Rectal smooth muscle tissue (tissue), 1 donor: Measurements from ENCODE around the gene MRFAP1.

Source experiments
- H3K27ac ChIP-seq: one replicate; pipeline ENCODE4 v1.7.0; 2013; ENCODE audit warnings: low read depth, low read length, inconsistent platforms
- H3K27me3 ChIP-seq: one replicate; pipeline ENCODE4 v1.7.0; 2013; ENCODE audit warnings: low read length; ENCODE audit not compliant: control insufficient read depth, insufficient read depth
- H3K36me3 ChIP-seq: one replicate; pipeline ENCODE4 v1.7.0; 2013; ENCODE audit warnings: low read length; ENCODE audit not compliant: control insufficient read depth, insufficient read depth
- H3K4me1 ChIP-seq: one replicate; pipeline ENCODE4 v1.7.0; 2013; ENCODE audit warnings: low read length; ENCODE audit not compliant: control insufficient read depth, insufficient read depth
- H3K4me3 ChIP-seq: one replicate; pipeline ENCODE4 v1.7.0; 2013; ENCODE audit warnings: low read length
- H3K9ac ChIP-seq: one replicate; pipeline ENCODE4 v1.7.0; 2013; ENCODE audit warnings: low read length

MRFAP1 gene

DNA sequence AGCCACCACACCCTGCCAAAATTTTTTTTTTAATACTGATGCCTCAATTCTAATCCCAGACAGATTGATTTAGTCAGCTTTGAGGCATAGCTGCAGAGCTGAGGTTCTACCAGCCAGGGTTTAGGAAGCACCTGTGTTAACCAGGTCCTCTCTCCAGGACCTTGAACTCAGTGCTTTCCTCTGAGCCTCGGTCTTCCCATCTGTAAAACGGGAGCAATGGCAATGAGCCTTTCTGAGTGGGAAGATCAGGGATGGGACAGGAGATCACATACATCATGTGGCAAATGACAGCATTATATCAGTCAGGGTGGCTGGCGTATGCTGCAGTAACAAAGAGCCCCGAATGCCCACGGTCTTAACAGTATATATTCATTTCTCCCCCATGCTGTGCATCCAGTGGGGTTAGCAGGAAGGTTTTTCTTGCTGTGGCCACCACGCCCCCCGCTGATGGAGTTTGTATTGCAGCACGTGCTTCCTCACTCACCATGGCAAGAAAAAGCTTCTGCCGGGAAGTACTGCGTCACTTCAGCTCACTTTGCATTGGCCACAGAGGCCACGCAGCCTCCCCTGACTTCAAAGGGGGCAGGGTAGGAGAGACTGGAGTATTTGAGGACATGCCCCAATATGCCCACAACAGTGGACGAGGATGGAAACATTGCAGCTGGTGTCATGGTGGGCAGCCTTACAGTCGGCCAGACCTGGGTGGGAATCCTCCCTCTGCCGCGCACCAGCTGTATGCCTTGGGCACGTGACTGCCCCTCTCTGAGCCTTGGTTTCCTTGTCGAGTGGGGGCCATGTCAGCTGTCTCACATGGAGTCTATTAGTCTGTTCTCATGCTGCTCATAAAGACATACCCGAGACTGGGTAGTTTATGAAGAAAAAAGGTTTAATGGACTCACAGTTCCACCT is 24.1 kb upstream of the MRFAP1 start:
- Histone ChIP-seq H3K27me3 (no peaks in the 10 kb centered on the region), H3K4me1 (no peaks in the 10 kb centered on the region), H3K9ac (no peak overlapping the region), H3K27ac (no peak overlapping the region), H3K36me3 (peaks cover 20% of the 10 kb centered on the region), H3K4me3 (no peak overlapping the region)

GRCh38 chr4:6617246-6617645 is 23.2 kb upstream of the MRFAP1 start:
- Histone ChIP-seq H3K9ac (no peak overlapping the region), H3K36me3 (peaks cover 20% of the 10 kb centered on the region), H3K4me3 (no peak overlapping the region), H3K27ac (no peak overlapping the region), H3K4me1 (no peaks in the 10 kb centered on the region), H3K27me3 (no peaks in the 10 kb centered on the region)

DNA sequence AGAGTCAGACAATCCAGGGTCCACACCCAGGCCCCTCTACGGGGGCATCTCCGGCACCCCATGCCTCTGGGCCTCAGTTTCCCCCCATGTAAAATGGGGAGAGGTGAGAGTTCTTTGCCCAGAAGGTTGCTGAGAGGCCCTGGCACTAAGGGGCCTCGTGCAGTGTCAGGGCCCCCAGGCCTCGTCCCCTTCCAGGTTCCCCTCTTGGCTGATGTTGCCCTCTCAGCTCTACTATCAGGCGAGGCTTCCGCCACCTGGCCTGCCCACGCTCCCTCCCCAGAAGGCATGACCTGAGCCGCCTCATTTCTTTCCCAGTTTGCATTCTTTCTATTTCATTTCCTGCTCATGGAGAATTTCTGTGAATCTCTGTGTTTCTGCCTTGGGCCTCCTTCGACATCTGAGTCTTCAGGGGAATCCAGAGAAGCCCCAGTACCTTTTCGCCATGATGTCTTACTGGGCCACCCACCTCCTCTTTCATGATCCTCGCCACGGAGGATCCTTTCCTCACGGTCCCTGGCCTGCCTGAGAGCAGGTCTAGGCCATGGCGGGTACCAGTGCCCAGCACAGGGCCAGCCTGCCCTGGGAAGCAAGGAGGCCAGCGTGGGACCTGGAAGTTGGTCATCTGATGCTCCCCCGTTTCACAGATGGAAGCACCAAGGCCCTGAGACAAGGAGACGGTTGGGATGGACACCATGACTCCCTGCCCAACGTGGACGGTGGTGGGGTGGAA is 21.9 kb upstream of the MRFAP1 start:
- H3K36me3 ChIP-seq: peaks cover 17% of the 10 kb centered on the region
- no peaks in the 10 kb centered on the region for H3K27me3 ChIP-seq
- no peak overlapping the region for H3K9ac ChIP-seq
- H3K4me3 ChIP-seq: no peak overlapping the region
- no peak overlapping the region for H3K27ac ChIP-seq
- no peaks in the 10 kb centered on the region for H3K4me1 ChIP-seq

DNA sequence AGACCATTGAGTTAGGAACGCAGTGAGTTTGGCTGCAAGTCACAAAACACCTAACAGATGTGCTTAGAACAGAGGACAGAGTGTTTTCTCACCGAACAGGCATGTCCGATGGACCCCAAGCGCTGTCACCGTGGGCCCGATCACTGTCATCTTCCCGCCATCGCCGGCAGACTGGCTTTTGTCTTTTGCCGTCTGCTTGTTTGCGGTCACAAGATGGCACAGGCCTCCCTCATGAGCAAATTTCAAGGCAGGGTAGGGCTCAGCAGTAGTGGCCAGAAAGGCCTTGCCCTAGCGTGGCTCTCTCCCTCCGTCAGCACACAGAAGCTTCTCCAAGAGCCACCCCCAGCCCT is 21.4 kb upstream of the MRFAP1 start:
- Histone ChIP-seq H3K27me3 (no peaks in the 10 kb centered on the region), H3K36me3 (peaks cover 15% of the 10 kb centered on the region), H3K27ac (no peak overlapping the region), H3K4me3 (no peak overlapping the region), H3K4me1 (no peaks in the 10 kb centered on the region), H3K9ac (no peak overlapping the region)

- H3K36me3 ChIP-seq: peaks cover 12% of the 10 kb centered on the region
- H3K27ac ChIP-seq: no peak overlapping the region
- H3K4me1 ChIP-seq: no peaks in the 10 kb centered on the region
- H3K4me3 ChIP-seq: no peak overlapping the region
- H3K9ac ChIP-seq: no peak overlapping the region
- no peaks in the 10 kb centered on the region for H3K27me3 ChIP-seq
Measured at GRCh38 chr4:6619466-6620255, 20.8 kb upstream of the MRFAP1 start.

GRCh38 chr4:6620296-6620695 is 20.2 kb upstream of the MRFAP1 start:
- Histone ChIP-seq H3K27me3 (no peaks in the 10 kb centered on the region), H3K4me3 (no peak overlapping the region), H3K4me1 (no peaks in the 10 kb centered on the region), H3K27ac (no peak overlapping the region), H3K9ac (no peak overlapping the region), H3K36me3 (peaks cover 12% of the 10 kb centered on the region)

DNA sequence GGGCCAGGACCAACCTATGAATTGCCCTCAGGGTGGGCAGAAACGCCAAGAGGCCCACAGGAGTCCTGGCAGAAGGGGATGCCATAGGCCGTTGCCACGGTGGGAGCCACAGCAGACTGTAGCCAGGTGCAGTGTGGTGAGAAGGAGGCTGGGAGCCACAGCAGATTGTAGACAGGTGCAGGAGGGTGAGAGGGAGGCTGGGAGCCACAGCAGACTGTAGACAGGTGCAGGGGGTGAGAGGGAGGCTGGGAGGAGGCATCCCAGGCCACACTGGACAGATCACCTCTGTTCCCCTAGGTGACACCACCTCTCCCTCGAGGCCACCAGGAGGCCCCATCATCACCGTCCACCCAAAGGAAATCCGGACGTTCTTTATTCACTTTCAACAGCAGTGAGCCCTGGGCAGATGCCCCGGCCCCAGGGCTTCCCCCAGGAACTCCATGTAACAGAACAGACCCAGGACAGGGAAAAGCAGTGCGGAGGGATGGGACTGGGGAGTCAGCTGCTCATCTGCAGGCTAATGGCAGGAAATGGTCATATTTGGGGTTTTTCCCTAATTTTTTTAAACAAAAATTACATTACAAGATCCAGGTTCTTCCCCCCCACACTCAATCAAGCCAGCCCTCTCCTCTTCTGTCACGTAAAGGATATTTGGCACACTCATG is 19.5 kb upstream of the MRFAP1 start:
- no peaks in the 10 kb centered on the region for H3K27me3 ChIP-seq
- no peaks in the 10 kb centered on the region for H3K4me1 ChIP-seq
- H3K9ac ChIP-seq: no peak overlapping the region
- H3K27ac ChIP-seq: no peak overlapping the region
- peaks cover 12% of the 10 kb centered on the region for H3K36me3 ChIP-seq
- H3K4me3 ChIP-seq: no peak overlapping the region

DNA sequence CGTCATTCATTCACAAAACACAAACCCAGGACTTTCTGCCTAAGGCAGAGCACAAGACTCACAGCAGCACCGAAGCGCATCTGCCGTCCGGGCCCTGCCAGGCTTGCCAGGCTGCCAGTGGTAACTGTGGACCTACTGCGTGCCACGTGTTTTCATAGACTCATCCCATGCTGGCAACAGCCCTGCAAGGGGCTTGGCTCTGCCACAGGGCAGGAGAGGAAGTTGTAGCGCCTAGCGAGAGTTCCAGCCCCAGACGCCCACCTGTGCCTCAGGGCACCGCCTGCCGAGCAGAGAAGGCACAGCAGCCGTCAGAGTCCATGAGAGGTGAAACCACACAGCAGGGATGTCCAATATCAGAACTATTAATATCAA is 18.9 kb upstream of the MRFAP1 start:
- H3K27me3 ChIP-seq: no peaks in the 10 kb centered on the region

GRCh38 chr4:6622744-6623143 is 17.7 kb upstream of the MRFAP1 start:
- H3K4me3 ChIP-seq: no peak overlapping the region
- peaks cover 8% of the 10 kb centered on the region for H3K36me3 ChIP-seq
- H3K4me1 ChIP-seq: no peaks in the 10 kb centered on the region
- H3K27me3 ChIP-seq: no peaks in the 10 kb centered on the region
- H3K27ac ChIP-seq: no peak overlapping the region
- no peak overlapping the region for H3K9ac ChIP-seq

More for the DNA sequence above, 18.9 kb upstream of the MRFAP1 start:
- H3K4me3 ChIP-seq: no peak overlapping the region
- no peak overlapping the region for H3K9ac ChIP-seq
- peaks cover 8% of the 10 kb centered on the region for H3K36me3 ChIP-seq
- no peaks in the 10 kb centered on the region for H3K4me1 ChIP-seq
- H3K27ac ChIP-seq: no peak overlapping the region

GRCh38 chr4:6625256-6625655 is 15.2 kb upstream of the MRFAP1 start:
- Histone ChIP-seq H3K9ac (no peak overlapping the region), H3K27me3 (no peaks in the 10 kb centered on the region), H3K27ac (no peak overlapping the region), H3K36me3 (no peaks in the 10 kb centered on the region), H3K4me3 (no peak overlapping the region), H3K4me1 (no peaks in the 10 kb centered on the region)

- H3K27me3 ChIP-seq: no peaks in the 10 kb centered on the region
- no peak overlapping the region for H3K4me3 ChIP-seq
- no peak overlapping the region for H3K27ac ChIP-seq
- H3K36me3 ChIP-seq: no peaks in the 10 kb centered on the region
- no peak overlapping the region for H3K9ac ChIP-seq
- H3K4me1 ChIP-seq: no peaks in the 10 kb centered on the region
Measured at GRCh38 chr4:6626066-6626465, 14.4 kb upstream of the MRFAP1 start.

- H3K27me3 ChIP-seq: no peaks in the 10 kb centered on the region
- no peak overlapping the region for H3K4me3 ChIP-seq
- no peaks in the 10 kb centered on the region for H3K4me1 ChIP-seq
- no peak overlapping the region for H3K9ac ChIP-seq
- no peak overlapping the region for H3K27ac ChIP-seq
- no peaks in the 10 kb centered on the region for H3K36me3 ChIP-seq
Measured at GRCh38 chr4:6627832-6628231, 12.7 kb upstream of the MRFAP1 start.
